Activated CD8-positive, alpha-beta T cell treated with anti-CD3 and anti-CD28 coated beads, Interleukin-2, amount 10 ng/mL, durations not matched to agents 7 days and 5 days (primary cell): ENCODE results near the gene CSTB. TPM values are rescaled to one million over a fixed set of nuclear protein-coding genes. Genes with fewer than 3 reads are reported as not detected.

ENCODE experiments used
- ATAC-seq: fragments of 150-1000 bp; cut with Tn5 transposase; one replicate; pipeline ENCODE4 v1.10.0; 2021; ENCODE audit warnings: moderate library complexity
- CTCF ChIA-PET: fragments of 350-600 bp; sonication (Branson Sonifier 250); formaldehyde crosslinking; loops from one replicate; lab custom pipeline; 2021; ENCODE audit warnings: antibody characterized with exemption; lab: Charles Lee
- POLR2A ChIA-PET: fragments of 350-600 bp; sonication (Branson Sonifier 250); formaldehyde crosslinking; loops from one replicate; lab custom pipeline; 2021; ENCODE audit warnings: antibody characterized with exemption; lab: Charles Lee
- DNase-seq: peaks from one replicate; pipeline ENCODE4 v3.0.0-alpha.2; 2020
- H3K27ac Mint-ChIP-seq: one replicate; pipeline ENCODE4 v1.8.0; 2021; ENCODE audit warnings: mild to moderate bottlenecking, mixed read lengths
- H3K27me3 Mint-ChIP-seq: one replicate; pipeline ENCODE4 v1.8.0; 2021; ENCODE audit warnings: low read depth, mixed read lengths
- H3K36me3 Mint-ChIP-seq: one replicate; pipeline ENCODE4 v1.8.0; 2021; ENCODE audit warnings: low read depth, mixed read lengths
- H3K4me1 Mint-ChIP-seq: one replicate; pipeline ENCODE4 v1.8.0; 2021; ENCODE audit warnings: low read depth, mixed read lengths
- H3K4me3 Mint-ChIP-seq: one replicate; pipeline ENCODE4 v1.8.0; 2021; ENCODE audit warnings: mild to moderate bottlenecking, mixed read lengths
- H3K9me3 Mint-ChIP-seq: one replicate; pipeline ENCODE4 v1.8.0; 2022; ENCODE audit warnings: mixed read lengths; ENCODE audit not compliant: insufficient read depth
- total RNA-seq, 2 experiments: library from RNA; stranded (reverse); gene quantifications; one replicate each; pipeline ENCODE4 v1.2.3, GENCODE V29; 2021

CSTB gene
- total RNA-seq, 2 experiments from 2014 or later: 50.2 to 54.4 TPM

GRCh38 chr21:43735236-43736091 is 40.6 kb downstream of the CSTB start:
- Mint-ChIP-seq H3K27me3 (no peaks in the 10 kb centered on the region), H3K9me3 (no peaks in the 10 kb centered on the region), H3K27ac (no peak overlapping the region), H3K4me3 (no peak overlapping the region), H3K36me3 (peaks cover 24% of the 10 kb centered on the region), H3K4me1 (peaks cover 36% of the 10 kb centered on the region)
- ATAC-seq: no peak
- ChIA-PET CTCF (no interaction called here), POLR2A (no interaction called here)
- no peak for DNase-seq

- DNase-seq (no peak), ATAC-seq (no peak)
- ChIA-PET CTCF (no interaction called here), POLR2A (no interaction called here)
- H3K9me3 Mint-ChIP-seq: no peaks in the 10 kb centered on the region
- peaks cover 39% of the 10 kb centered on the region for H3K4me1 Mint-ChIP-seq
- peaks cover 24% of the 10 kb centered on the region for H3K36me3 Mint-ChIP-seq
- H3K27me3 Mint-ChIP-seq: no peaks in the 10 kb centered on the region
- no peak overlapping the region for H3K4me3 Mint-ChIP-seq
- no peak overlapping the region for H3K27ac Mint-ChIP-seq
Measured at GRCh38 chr21:43734928-43735229, 41.2 kb downstream of the CSTB start.

- CTCF ChIA-PET: no interaction called here
- no peak overlapping the region for H3K4me3 Mint-ChIP-seq
Measured at GRCh38 chr21:43734131-43734927, 41.8 kb downstream of the CSTB start.

GRCh38 chr21:43733529-43734071 is 42.5 kb downstream of the CSTB start:
- Mint-ChIP-seq H3K36me3 (peaks cover 22% of the 10 kb centered on the region), H3K27me3 (no peaks in the 10 kb centered on the region), H3K4me3 (no peak overlapping the region), H3K27ac (no peak overlapping the region), H3K4me1 (peaks cover 50% of the 10 kb centered on the region), H3K9me3 (no peaks in the 10 kb centered on the region)
- ATAC-seq (no peak), DNase-seq (no peak)
- ChIA-PET CTCF (no interaction called here), POLR2A (no interaction called here)

More at GRCh38 chr21:43734131-43734927, 41.8 kb downstream of the CSTB start:
- POLR2A ChIA-PET: no interaction called here
- Mint-ChIP-seq H3K27ac (no peak overlapping the region), H3K9me3 (no peaks in the 10 kb centered on the region), H3K27me3 (no peaks in the 10 kb centered on the region), H3K36me3 (peaks cover 24% of the 10 kb centered on the region), H3K4me1 (peaks cover 43% of the 10 kb centered on the region)
- DNase-seq (no peak), ATAC-seq (no peak)

GRCh38 chr21:43733060-43733459 is 43.0 kb downstream of the CSTB start:
- Mint-ChIP-seq H3K9me3 (no peaks in the 10 kb centered on the region), H3K36me3 (peaks cover 22% of the 10 kb centered on the region), H3K4me1 (peaks cover 55% of the 10 kb centered on the region), H3K4me3 (no peak overlapping the region), H3K27ac (no peak overlapping the region), H3K27me3 (no peaks in the 10 kb centered on the region)
- ATAC-seq (no peak), DNase-seq (no peak)
- CTCF ChIA-PET: no interaction called here
- POLR2A ChIA-PET: interaction anchor here (0.7 kb wide), 1 partner anchor 20 kb away, joined by 3 read pairs; no protein-coding TSS in a partner anchor

- Mint-ChIP-seq H3K4me3 (no peak overlapping the region), H3K9me3 (no peaks in the 10 kb centered on the region), H3K27me3 (no peaks in the 10 kb centered on the region), H3K36me3 (peaks cover 22% of the 10 kb centered on the region), H3K4me1 (peaks cover 65% of the 10 kb centered on the region), H3K27ac (no peak overlapping the region)
- ChIA-PET POLR2A (interaction anchor here (0.7 kb wide), 1 partner anchor 19 kb away, joined by 3 read pairs; no protein-coding TSS in a partner anchor), CTCF (no interaction called here)
- no peak for ATAC-seq
- no peak for DNase-seq
Measured at GRCh38 chr21:43731891-43732711, 44.0 kb downstream of the CSTB start.

GRCh38 chr21:43731476-43731875 is 44.6 kb downstream of the CSTB start:
- H3K27ac Mint-ChIP-seq: no peak overlapping the region
- ATAC-seq (no peak), DNase-seq (no peak)
- peaks cover 26% of the 10 kb centered on the region for H3K36me3 Mint-ChIP-seq
- H3K4me1 Mint-ChIP-seq: peaks cover 71% of the 10 kb centered on the region
- no peaks in the 10 kb centered on the region for H3K27me3 Mint-ChIP-seq
- ChIA-PET CTCF (no interaction called here), POLR2A (no interaction called here)
- H3K9me3 Mint-ChIP-seq: no peaks in the 10 kb centered on the region
- no peak overlapping the region for H3K4me3 Mint-ChIP-seq

GRCh38 chr21:43728467-43729390 is 47.4 kb downstream of the CSTB start:
- H3K4me1 Mint-ChIP-seq: peaks cover 69% of the 10 kb centered on the region
- CTCF ChIA-PET: interaction anchor here (0.8 to 1.3 kb wide), 7 partner anchors 9 to 247 kb away, joined by 3 to 5 read pairs (median 3); no protein-coding TSS in a partner anchor
- DNase-seq (peak; percentile 85), ATAC-seq (peak; percentile 92)
- peak overlapping the region; percentile 84 for H3K27ac Mint-ChIP-seq
- H3K36me3 Mint-ChIP-seq: peaks cover 19% of the 10 kb centered on the region
- POLR2A ChIA-PET: interaction anchor here (0.6 to 2.3 kb wide), 6 partner anchors 9 to 1413 kb away, joined by 3 to 20 read pairs (median 3); no protein-coding TSS in a partner anchor
- peak overlapping the region; percentile 78 for H3K4me3 Mint-ChIP-seq
- H3K9me3 Mint-ChIP-seq: no peaks in the 10 kb centered on the region
- H3K27me3 Mint-ChIP-seq: no peaks in the 10 kb centered on the region

- peak overlapping the region; percentile 84 for H3K27ac Mint-ChIP-seq
- DNase-seq (no peak), ATAC-seq (no peak)
- no peaks in the 10 kb centered on the region for H3K27me3 Mint-ChIP-seq
- CTCF ChIA-PET: interaction anchor here (0.8 to 1.3 kb wide), 5 partner anchors 8 to 211 kb away, joined by 3 to 5 read pairs (median 3); no protein-coding TSS in a partner anchor
- H3K4me3 Mint-ChIP-seq: peak overlapping the region; percentile 78
- no peaks in the 10 kb centered on the region for H3K9me3 Mint-ChIP-seq
- H3K4me1 Mint-ChIP-seq: peaks cover 63% of the 10 kb centered on the region
- H3K36me3 Mint-ChIP-seq: peaks cover 24% of the 10 kb centered on the region
- POLR2A ChIA-PET: interaction anchor here (0.6 to 2.3 kb wide), 5 partner anchors 8 to 1414 kb away, joined by 3 to 20 read pairs (median 3); no protein-coding TSS in a partner anchor
Measured at GRCh38 chr21:43728154-43728466, 48.0 kb downstream of the CSTB start.

GRCh38 chr21:43727519-43728153 is 48.5 kb downstream of the CSTB start:
- Mint-ChIP-seq H3K36me3 (peaks cover 24% of the 10 kb centered on the region), H3K27ac (peak overlapping the region; percentile 84), H3K27me3 (no peaks in the 10 kb centered on the region), H3K4me3 (peak overlapping the region; percentile 78), H3K4me1 (peaks cover 63% of the 10 kb centered on the region), H3K9me3 (no peaks in the 10 kb centered on the region)
- ChIA-PET CTCF (interaction anchor here (1.0 to 1.2 kb wide), 2 partner anchors 13 to 62 kb away, joined by 3 read pairs; no protein-coding TSS in a partner anchor), POLR2A (interaction anchor here (1.3 to 2.3 kb wide), 2 partner anchors 8 to 61 kb away, joined by 3 to 20 read pairs; no protein-coding TSS in a partner anchor)
- DNase-seq: no peak
- ATAC-seq: peak; percentile 1
